H9 (cell line): ENCODE results near the gene LRRC61. TPM values are rescaled to one million over a fixed set of nuclear protein-coding genes. Genes with fewer than 3 reads are reported as not detected.
A peak's percentile ranks its signal among the peaks of the same experiment; 100 is the strongest.

Source experiments
- DNase-seq: peaks from one replicate; pipeline ENCODE4 v3.0.0-alpha.2; 2017
- H2AFZ ChIP-seq: one replicate; pipeline ENCODE4 v1.6.1; 2013; ENCODE audit warnings: mild to moderate bottlenecking, low read length, control low read depth, moderate library complexity
- H2AK5ac ChIP-seq: 2 replicates; pipeline ENCODE4 v1.6.1; 2013; ENCODE audit warnings: low read length, control low read depth, mixed read lengths; ENCODE audit not compliant: insufficient read length
- H2BK120ac ChIP-seq: one replicate; pipeline ENCODE4 v1.6.1; 2013; ENCODE audit warnings: low read depth, mild to moderate bottlenecking, low read length, control low read depth, inconsistent platforms; ENCODE audit not compliant: poor library complexity, severe bottlenecking
- H2BK12ac ChIP-seq: 2 replicates; pipeline ENCODE4 v1.6.1; 2013; ENCODE audit warnings: low read length, control low read depth, mixed read lengths, low read depth; ENCODE audit not compliant: insufficient read length
- H2BK15ac ChIP-seq: 2 replicates; pipeline ENCODE4 v1.6.1; 2013; ENCODE audit warnings: low read depth, low read length, control low read depth
- H2BK20ac ChIP-seq: one replicate; pipeline ENCODE4 v1.6.1; 2013; ENCODE audit warnings: low read depth, mild to moderate bottlenecking, low read length, control low read depth, inconsistent platforms; ENCODE audit not compliant: poor library complexity, severe bottlenecking
- H2BK5ac ChIP-seq: 2 replicates; pipeline ENCODE4 v1.6.1; 2013; ENCODE audit warnings: low read length, control low read depth, mixed read lengths; ENCODE audit not compliant: insufficient read length
- H3K14ac ChIP-seq: 2 replicates; pipeline ENCODE4 v1.6.1; 2013; ENCODE audit warnings: low read length, control low read depth; ENCODE audit not compliant: insufficient read depth
- H3K18ac ChIP-seq: 2 replicates; pipeline ENCODE4 v1.6.1; 2013; ENCODE audit warnings: low read depth, mild to moderate bottlenecking, mixed read lengths, low read length, control low read depth; ENCODE audit not compliant: insufficient read length
- H3K23ac ChIP-seq: 2 replicates; pipeline ENCODE4 v1.6.1; 2013; ENCODE audit warnings: low read length, control low read depth, mixed read lengths, low read depth; ENCODE audit not compliant: insufficient read length
- H3K23me2 ChIP-seq: 2 replicates; pipeline ENCODE4 v1.6.1; 2013; ENCODE audit warnings: low read depth, mild to moderate bottlenecking, mixed read lengths, low read length, control low read depth; ENCODE audit not compliant: insufficient read length, poor library complexity, severe bottlenecking
- H3K27ac ChIP-seq: 2 replicates; pipeline ENCODE4 v1.5.1; 2013; ENCODE audit warnings: low read length, control low read depth, mixed read lengths, low read depth; ENCODE audit not compliant: insufficient read length
- H3K27me3 ChIP-seq: 2 replicates; pipeline ENCODE4 v1.6.1; 2013; ENCODE audit warnings: low read length, control low read depth, inconsistent platforms; ENCODE audit not compliant: insufficient read depth
- H3K4ac ChIP-seq: 2 replicates; pipeline ENCODE4 v1.6.1; 2013; ENCODE audit warnings: low read depth, mild to moderate bottlenecking, control low read depth, inconsistent platforms, low read length, moderate library complexity
- H3K4me1 ChIP-seq: 2 replicates; pipeline ENCODE4 v1.6.1; 2013; ENCODE audit warnings: low read length, control low read depth, inconsistent platforms; ENCODE audit not compliant: insufficient read depth
- H3K4me2 ChIP-seq: 2 replicates; pipeline ENCODE4 v1.6.1; 2013; ENCODE audit warnings: low read length, control low read depth, mixed read lengths; ENCODE audit not compliant: insufficient read length, insufficient read depth
- H3K56ac ChIP-seq: 2 replicates; pipeline ENCODE4 v1.6.1; 2013; ENCODE audit warnings: low read depth, mild to moderate bottlenecking, mixed read lengths, low read length, control low read depth; ENCODE audit not compliant: insufficient read length
- H3K79me1 ChIP-seq: 2 replicates; pipeline ENCODE4 v1.6.1; 2013; ENCODE audit warnings: low read depth, mild to moderate bottlenecking, moderate library complexity, low read length, control low read depth, inconsistent platforms; ENCODE audit not compliant: insufficient read depth, poor library complexity, severe bottlenecking
- H3K79me2 ChIP-seq: 2 replicates; pipeline ENCODE4 v1.6.1; 2013; ENCODE audit warnings: low read length, control low read depth, inconsistent platforms; ENCODE audit not compliant: insufficient read depth
- H3K9ac ChIP-seq: 2 replicates; pipeline ENCODE4 v1.6.1; 2013; ENCODE audit warnings: low read length, control low read depth, mixed read lengths; ENCODE audit not compliant: insufficient read length; ENCODE audit errors: extremely low read depth
- H3K9me3 ChIP-seq: one replicate; pipeline ENCODE4 v1.6.1; 2013; ENCODE audit warnings: low read depth, low read length, inconsistent platforms; ENCODE audit not compliant: control insufficient read depth
- H3T11ph ChIP-seq: one replicate; pipeline ENCODE4 v1.6.1; 2013; ENCODE audit warnings: mild to moderate bottlenecking, low read length, control low read depth, inconsistent platforms
- H4K20me1 ChIP-seq: one replicate; pipeline ENCODE4 v1.6.1; 2013; ENCODE audit not compliant: control insufficient read depth, insufficient read length, insufficient read depth
- H4K5ac ChIP-seq: 2 replicates; pipeline ENCODE4 v1.6.1; 2013; ENCODE audit warnings: low read depth, mild to moderate bottlenecking, mixed read lengths, low read length, control low read depth; ENCODE audit not compliant: insufficient read length
- H4K8ac ChIP-seq: replicated peaks from 2 replicates; pipeline ENCODE4 v1.6.1; 2013; ENCODE audit warnings: low read length, control low read depth, mixed read lengths, low read depth; ENCODE audit not compliant: insufficient read length
- H4K91ac ChIP-seq: 2 replicates; pipeline ENCODE4 v1.6.1; 2013; ENCODE audit warnings: low read depth, mild to moderate bottlenecking, moderate library complexity, mixed read lengths, low read length, control low read depth; ENCODE audit not compliant: insufficient read length
- H3K27ac Mint-ChIP-seq, 3 experiments: 2 replicates in 2 of 3; 3 replicates in 1 of 3; pipeline ENCODE4 v1.8.0; 2020 to 2021; ENCODE audit warnings: mixed read lengths in 3 of 3, mild to moderate bottlenecking in 1 of 3, moderate library complexity in 1 of 3
- H3K27me3 Mint-ChIP-seq: 2 replicates; pipeline ENCODE4 v1.8.0; 2021; ENCODE audit warnings: low read depth, mild to moderate bottlenecking, moderate library complexity, mixed read lengths
- H3K36me3 Mint-ChIP-seq, 3 experiments: 2 replicates in 2 of 3; 3 replicates in 1 of 3; pipeline ENCODE4 v1.8.0; 2020 to 2021; ENCODE audit warnings: low read depth in 3 of 3, mixed read lengths in 3 of 3; ENCODE audit not compliant: insufficient read depth in 1 of 3
- H3K4me1 Mint-ChIP-seq, 2 experiments: 2 replicates each; pipeline ENCODE4 v1.8.0; 2020; ENCODE audit warnings: mixed read lengths in 2 of 2
- H3K4me3 Mint-ChIP-seq, 2 experiments: 2 replicates in 1 of 2; 3 replicates in 1 of 2; pipeline ENCODE4 v1.8.0; 2020 to 2021; ENCODE audit warnings: mild to moderate bottlenecking in 2 of 2, mixed read lengths in 2 of 2, moderate library complexity in 1 of 2
- H3K9me3 Mint-ChIP-seq, 2 experiments: 2 replicates in 1 of 2; 3 replicates in 1 of 2; pipeline ENCODE4 v1.8.0; 2020; ENCODE audit warnings: mild to moderate bottlenecking in 2 of 2, mixed read lengths in 2 of 2, moderate library complexity in 1 of 2
- CTCF ChIP-seq: fragments of 200-600 bp; sonication (generic); conservative IDR thresholded peaks from 3 replicates; pipeline ENCODE4 v1.8.0; 2021; ENCODE audit warnings: antibody characterized with exemption, mild to moderate bottlenecking
- WGBS: extraction: QIAGEN DNeasy Blood & Tissue Kit; methylation state at CpG from one replicate; pipeline ENCODE4 v1.1.7; 2013; ENCODE audit warnings: missing lambda C conversion rate, low lambda C conversion rate, mixed read lengths; ENCODE audit not compliant: insufficient read length; ENCODE audit errors: extremely low coverage; 5-methylcytosine and 5-hydroxymethylcytosine counted together
- total RNA-seq: library from RNA; stranded (reverse); gene quantifications from 2 replicates; pipeline ENCODE4 v1.2.1, GENCODE V29; 2021

Gene LRRC61
- total RNA-seq, 1 experiment from 2014 or later: 24.4 TPM

GRCh38 chr7:150336746-150337145, 13.6 kb downstream of the LRRC61 start:
- no peak overlapping the region for H3K9ac ChIP-seq
- H3K27ac Mint-ChIP-seq: peak overlapping the region in 2 of 3 experiments; percentile 91 to 99; a peak in 3 of 7 replicates
- no peak overlapping the region for H3K4me2 ChIP-seq

More at GRCh38 chr7:150336746-150337145, 13.6 kb downstream of the LRRC61 start:
- Histone ChIP-seq H3K23me2 (peaks cover 16% of the 10 kb centered on the region), H2AFZ (no peak overlapping the region), H4K91ac (no peak overlapping the region), H2BK5ac (no peak overlapping the region), H2BK15ac (no peak overlapping the region), H4K5ac (no peak overlapping the region), H2BK12ac (no peak overlapping the region), H3K56ac (no peak overlapping the region), H3K14ac (no peak overlapping the region), H4K20me1 (no peaks in the 10 kb centered on the region), H2BK120ac (no peak overlapping the region), H3K9me3 (no peaks in the 10 kb centered on the region), H3K18ac (no peak overlapping the region), H2AK5ac (no peak overlapping the region), H3K27me3 (no peaks in the 10 kb centered on the region), H3K79me1 (no peaks in the 10 kb centered on the region), H3T11ph (no peak overlapping the region), H3K79me2 (no peaks in the 10 kb centered on the region), H2BK20ac (no peak overlapping the region), H3K27ac (no peak overlapping the region), H3K23ac (no peak overlapping the region), H3K4ac (0 out of 2 replicates have a peak overlapping the region, but pooled peaks have one; percentile 32), H4K8ac (no peak overlapping the region), H3K4me1 (no peaks in the 10 kb centered on the region; the same call in 1 of the 2 replicates)
- H3K27me3 Mint-ChIP-seq: peaks cover 54% of the 10 kb centered on the region
- H3K36me3 Mint-ChIP-seq: peaks cover 25 to 36% (median 31%) of the 10 kb centered on the region in 3 experiments
- no peak for TF ChIP-seq CTCF
- no CpG with 5 or more reads among the region's 14 CpGs for WGBS
- peak overlapping the region in 1 of 2 experiments; percentile 21; a peak in 2 of 5 replicates for H3K4me3 Mint-ChIP-seq
- H3K4me1 Mint-ChIP-seq: peaks cover 56 to 65% of the 10 kb centered on the region in 2 experiments
- H3K9me3 Mint-ChIP-seq: no peaks in the 10 kb centered on the region
- no peak for DNase-seq
